GM21576 (cell line): ENCODE measurements around the gene STPG1.
"Not testable (repeated sequence)": the region's sequence is repeated elsewhere in the genome, so short reads cannot be mapped to it uniquely, and the experiment has no call there.

Experiments
- ATAC-seq: cut with Tn5 transposase; IDR thresholded peaks from one replicate; pipeline ENCODE4 v1.9.1; 2021; ENCODE audit warnings: mild to moderate bottlenecking, moderate library complexity; ENCODE audit not compliant: unreplicated experiment

Gene STPG1, protein sequence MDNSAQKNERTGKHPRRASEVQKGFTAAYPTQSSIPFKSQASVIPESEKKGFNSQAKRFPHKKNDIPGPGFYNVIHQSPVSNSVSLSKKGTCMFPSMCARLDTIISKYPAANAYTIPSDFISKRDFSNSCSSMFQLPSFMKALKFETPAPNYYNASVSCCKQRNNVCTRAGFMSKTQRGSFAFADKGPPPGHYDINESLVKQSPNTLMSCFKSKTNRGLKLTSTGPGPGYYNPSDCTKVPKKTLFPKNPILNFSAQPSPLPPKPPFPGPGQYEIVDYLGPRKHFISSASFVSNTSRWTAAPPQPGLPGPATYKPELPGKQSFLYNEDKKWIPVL

DNA sequence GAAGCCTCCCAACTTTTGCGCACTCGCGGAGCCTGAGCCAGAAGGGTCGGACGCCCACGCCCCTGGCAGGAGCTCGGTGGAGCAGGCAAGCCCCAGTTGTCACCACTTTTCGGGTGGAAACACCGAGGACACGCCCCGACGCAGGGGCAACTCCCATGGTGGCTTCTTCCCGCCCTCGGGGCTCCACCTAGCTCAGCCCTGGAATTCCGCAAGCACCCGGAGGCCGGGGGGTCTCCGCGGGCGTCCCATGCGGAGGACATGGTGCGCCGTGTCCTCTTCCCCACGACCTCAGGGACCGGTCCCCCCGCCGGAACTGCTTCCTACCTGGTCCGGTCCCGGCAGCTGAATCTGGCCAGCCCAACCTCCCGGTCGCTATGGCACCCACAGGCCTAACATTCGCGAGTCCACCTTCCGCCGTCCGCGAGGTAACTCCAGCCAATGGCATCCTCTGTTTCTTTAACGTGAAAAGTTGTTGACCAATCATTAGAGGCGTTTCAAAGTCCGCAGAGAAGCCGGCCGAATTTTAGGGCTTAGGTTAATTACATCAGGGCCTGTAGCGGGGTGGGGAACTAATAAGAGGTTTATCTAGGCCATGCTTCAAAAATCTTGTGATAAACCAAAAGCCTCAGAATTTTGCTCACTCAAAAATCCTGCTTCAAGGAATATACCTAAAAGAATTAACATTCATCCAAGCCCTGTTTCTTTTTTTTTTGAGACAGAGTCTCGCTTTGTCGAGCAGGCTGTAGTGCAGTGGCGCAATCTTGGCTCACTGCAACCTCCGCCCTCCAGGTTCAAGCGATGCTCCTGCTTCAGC lies at the start of gene STPG1:
Gene STPG1, minus strand, starts transcription at position 433 of the 814 bp plus-strand sequence. CDS start 12,394 bp downstream, outside the sequence.
- ATAC-seq: no peak

DNA sequence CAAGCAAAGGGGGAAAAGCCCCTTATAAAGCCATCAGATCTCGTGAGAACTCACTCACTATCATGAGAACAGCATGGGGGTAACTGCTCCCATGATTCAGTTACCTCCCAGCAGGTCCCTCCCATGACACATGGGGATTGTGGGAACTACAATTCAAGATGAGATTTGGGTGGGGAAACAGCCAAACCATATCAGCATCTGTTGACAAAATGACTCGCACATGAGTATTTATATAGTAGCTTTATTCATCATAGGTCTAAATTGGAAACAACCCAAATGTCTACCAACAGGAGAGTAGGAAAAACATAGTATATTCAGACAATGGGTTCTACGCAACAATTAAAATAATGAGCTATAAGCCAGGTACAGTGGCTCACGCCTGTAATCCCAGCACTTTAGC lies 48.5 kb upstream of the STPG1 start:
- not testable (repeated sequence) for ATAC-seq

DNA sequence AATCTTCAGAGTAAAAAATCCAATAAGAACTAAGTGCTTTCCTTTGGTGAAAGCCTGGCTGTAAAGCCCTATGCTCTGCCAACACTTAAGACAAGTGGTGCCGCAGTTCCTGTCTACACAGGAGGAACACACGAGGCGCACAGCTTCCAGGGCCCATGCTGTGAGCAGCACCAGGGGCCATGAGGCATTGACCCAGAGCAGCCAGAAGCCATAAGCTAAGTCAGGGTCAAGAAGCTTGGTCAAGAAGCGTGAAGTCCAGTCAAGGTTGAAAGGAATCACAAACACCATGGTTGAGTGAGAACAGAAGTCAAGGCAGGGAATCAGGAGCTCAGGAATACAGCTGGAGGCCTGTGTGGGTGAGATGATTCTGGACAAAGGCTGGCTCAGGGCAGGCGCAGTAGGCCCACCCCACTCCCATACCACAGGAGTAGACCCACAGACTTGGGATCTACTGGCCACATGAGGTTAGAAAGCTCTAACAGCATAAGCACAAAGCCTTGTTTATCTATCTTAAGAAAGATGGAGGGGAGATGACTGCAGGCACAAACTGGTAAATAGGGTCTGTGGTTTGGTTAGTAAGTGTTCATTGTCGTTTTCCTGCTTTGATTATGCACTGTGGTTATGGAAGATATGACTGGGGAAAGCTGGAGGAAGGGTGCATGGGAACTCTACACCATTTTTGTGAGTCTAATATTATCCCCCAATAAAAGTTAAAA lies 46.1 kb upstream of the STPG1 start:
- no peak for ATAC-seq

DNA sequence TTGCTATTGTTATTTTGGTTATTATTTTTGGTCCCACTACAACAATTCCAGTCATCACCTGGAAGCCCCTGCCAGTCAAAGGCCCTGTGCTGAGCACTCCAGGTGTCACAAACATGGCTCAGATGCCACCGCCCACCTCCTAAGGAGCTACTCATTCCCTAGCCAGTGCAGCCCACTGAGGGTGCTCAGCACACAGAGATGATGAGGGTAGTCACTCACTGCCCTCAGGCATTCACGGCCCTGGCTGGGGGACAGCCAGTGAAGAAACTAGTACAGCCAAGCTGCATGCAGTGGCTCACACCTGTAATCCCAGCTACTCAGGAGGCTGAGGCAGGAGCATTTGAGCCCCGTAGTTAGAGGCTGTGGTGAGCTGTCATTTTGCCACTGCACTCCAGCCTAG lies 44.3 kb upstream of the STPG1 start:
- no peak for ATAC-seq

DNA sequence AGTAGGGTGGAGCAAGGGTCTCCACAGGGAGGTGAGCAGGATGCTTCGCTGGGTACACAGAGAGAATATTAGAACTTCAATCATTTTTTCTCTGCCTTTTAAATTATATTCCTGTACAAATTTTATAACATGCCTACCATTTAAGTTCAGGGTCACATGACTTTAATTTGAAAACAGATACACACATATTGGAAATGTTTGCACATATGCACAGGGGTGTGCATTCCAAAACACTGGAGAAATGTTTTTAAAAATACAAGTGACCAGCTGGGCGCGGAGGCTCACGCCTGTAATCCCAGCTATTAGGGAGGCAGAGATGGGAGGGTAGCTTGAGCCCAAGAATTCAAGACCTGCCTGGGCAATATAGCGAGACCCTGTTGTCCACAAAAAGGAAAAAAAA lies 41.7 kb upstream of the STPG1 start:
- ATAC-seq: no peak

DNA sequence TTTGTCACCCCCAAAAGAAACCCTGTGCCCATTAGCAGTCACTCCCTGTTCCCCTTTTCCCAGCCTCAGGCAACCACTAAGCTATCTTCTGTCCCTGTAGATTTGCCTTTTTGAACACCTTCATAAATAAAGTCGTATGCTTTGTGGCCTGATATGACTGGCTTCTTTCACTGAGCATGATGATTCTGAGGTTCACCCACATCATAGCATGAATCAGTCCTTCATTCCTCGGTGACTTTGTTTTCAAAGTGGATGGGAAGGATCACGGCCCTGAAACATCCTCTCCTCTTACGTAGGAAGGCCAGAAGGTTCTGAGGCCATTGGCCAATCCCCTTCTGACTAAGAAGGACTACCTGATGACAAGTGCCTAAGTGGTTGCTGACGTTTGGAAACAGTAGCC lies 41.1 kb upstream of the STPG1 start:
- no peak for ATAC-seq

DNA sequence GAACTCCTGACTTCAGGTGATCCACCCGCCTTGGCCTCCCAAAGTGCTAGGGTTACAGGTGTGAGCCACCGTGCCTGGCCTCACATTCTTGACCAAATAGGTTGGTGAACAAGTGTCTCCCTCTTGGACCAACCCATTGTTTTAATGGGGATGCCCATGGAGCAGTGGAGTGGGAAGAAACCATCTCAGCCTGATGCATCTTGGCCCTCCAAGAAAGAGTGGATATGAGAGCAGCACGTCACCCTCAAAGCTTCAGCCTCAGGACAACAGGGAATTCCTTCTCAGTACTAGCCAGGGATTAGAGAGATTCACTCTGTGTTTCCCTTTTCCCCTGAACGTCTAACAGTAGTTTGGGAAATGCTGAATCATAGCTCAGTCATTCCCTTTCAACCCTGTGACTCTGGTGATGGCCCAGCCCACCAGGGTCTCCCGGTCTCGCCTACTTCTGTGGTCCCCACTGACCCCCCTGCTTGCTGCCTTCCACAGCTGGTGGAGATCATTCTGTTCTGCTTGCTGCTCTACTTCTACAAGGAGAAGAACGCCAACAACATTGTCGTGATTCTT lies 39.4 kb upstream of the STPG1 start:
- no peak for ATAC-seq

DNA sequence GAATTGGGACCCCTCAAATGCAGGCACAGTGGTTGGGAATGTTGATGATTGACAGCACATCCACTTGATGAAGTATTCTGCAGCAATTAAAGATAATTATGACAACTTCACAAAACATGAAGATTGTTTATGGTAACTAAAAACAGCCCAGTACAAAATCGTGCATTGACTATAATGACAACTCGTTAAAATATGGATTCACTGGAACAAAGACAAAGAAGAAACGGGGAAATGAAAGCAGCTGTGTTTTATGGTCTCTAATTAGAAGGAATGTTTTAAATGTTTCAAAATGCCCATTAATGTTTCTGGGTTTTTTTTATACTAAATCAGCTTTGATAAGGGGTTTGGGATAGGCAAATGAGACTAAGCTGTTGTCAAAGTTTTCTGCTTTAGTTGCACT lies 38.2 kb upstream of the STPG1 start:
- ATAC-seq: no peak

DNA sequence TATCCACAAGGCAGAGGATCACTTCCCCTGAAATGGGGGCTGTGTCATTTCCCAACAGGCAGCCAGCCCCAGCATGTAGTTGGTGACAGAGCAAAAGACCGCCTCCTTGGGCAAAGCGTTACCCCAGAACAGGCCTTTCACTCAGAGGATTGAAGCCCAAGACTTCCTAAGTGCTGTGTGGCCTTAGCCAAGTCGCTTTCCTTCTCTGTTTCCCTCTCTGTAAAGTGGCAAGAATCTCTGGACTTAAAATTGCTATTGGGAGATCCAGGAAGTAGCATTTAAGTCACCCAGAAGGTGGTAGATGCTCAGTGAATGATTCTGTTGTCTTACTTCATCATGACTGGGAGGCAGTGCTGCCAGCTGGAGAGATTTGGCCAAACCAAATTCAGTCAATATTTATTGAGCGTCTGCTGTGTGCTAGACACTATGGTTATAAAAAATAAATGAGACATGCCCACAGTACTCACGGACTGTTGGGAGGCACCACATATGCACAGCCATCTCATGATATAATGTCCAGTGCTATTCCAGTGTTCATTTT lies 37.3 kb upstream of the STPG1 start:
- no peak for ATAC-seq

DNA sequence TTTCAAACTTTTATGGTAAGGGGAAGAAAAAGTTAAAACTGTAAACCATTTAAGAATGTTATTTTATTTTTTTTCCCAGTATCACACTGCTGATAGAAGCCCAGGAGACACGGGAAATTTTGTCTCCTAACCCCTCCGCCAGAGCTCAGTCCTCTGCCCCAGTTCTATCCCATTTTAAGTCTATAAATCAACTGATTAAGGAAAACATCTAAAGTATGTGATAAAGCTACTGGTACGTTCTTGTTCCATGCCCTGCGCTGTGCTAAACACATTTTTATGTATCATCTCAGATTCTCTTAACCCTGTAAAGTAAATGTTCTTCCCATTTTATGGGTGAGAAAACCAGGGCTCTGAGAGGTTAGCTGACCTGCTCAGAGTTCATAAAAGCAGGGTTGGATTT lies 36.7 kb upstream of the STPG1 start:
- no peak for ATAC-seq

DNA sequence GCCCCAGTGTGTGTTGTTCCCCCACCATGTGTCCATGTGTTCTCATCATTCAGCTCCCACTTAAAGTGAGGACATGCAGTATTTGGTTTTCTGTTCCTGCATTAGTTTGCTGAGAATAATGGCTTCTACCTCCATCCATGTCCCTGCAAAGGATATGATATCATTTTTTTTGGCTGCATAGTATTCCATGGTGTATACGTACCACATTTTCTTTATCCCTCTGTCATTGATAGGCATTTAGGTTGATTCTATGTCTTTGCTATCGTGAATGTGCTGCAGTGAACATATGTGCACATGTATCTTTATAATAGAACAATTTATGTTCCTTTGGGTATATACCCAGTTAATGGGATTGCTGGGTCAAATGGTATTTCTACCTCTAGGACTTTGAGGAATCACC lies 32.9 kb upstream of the STPG1 start:
- ATAC-seq: not testable (repeated sequence)

DNA sequence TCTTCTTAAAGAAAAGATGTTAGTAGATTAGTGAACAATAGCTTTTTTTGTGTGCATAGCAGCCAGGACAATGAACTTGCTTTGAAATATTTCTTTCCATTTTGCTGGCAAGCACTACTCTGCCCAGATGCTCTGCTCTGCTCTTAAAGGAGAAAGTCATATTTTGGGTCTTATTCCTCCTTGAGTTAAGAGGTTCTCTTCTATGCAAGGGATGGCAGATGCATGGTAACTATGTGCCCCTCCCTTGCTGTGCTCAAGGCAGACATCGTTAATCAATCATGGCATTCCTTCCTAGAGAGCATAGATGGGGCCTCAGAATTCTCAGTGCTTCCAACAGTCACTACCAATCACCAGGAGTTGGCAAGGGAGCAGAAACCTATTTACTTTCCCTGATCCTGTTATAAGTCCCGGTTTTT lies 29.7 kb upstream of the STPG1 start:
- ATAC-seq: no peak

DNA sequence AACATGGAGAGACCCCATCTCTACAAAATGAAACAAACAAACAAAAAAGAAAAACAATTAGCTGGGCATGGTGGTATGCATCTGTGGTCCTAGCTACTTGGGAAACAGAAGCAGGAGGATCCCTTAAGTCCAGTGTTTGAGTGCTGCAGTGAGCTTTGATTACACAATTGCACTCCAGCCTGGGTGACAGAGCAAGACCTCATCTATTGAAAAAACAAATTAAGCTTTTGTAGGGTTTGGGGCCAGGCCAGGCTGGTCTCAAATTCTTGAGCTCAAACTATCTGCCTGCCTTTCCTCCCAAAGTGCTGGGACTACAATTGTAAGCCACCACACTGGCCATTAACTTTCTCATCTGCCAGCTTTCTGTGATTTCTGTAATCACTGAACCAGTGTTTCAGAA lies 29.2 kb upstream of the STPG1 start:
- ATAC-seq: no peak

DNA sequence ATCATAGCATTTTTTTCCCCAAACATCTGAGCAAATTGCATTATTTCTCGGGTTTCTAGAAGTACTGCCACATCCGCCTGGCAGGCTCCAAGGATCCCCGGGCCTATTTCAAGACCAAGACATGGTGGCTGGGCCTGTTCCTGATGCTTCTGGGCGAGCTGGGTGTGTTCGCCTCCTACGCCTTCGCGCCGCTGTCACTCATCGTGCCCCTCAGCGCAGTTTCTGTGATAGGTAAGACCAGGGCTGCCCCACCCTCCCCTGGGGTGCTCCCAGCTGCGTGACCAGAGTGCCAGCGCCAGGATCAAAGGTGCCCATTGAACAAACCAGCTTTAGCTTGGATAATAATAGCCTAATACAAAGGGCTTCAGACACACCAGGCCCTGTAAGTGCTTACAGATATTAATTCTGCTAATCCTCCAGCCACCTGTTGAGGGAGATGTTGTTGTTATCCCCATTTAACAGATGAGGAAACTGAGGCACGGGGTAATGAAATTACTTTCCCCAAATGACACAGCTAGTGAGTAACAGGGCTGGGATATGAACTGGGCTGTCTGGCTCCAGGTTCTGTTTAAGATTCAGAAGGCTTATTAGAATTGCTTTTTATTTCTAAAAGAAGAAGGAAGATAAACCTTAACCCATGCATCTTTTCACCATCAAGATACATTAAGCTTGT lies 28.6 kb upstream of the STPG1 start:
- no peak for ATAC-seq

DNA sequence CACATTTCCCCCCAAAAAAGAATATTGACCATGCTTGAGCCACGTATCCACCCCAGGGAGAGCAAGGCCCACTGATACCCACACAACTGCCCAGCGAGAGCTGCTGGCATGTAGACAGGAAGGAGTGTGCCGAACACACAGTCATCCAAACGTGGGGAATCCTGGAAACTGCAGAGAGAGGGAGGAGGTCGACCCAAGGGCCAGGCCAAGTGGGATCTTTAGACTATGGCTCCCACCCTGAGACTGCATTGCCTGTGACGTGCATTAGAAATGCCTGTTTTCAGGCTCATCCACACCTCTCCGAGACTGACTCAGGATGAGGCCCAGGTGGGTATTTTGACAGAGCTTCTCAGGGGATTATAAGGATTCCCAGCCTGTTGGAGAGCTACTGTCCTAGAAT lies 27.9 kb upstream of the STPG1 start:
- ATAC-seq: no peak

DNA sequence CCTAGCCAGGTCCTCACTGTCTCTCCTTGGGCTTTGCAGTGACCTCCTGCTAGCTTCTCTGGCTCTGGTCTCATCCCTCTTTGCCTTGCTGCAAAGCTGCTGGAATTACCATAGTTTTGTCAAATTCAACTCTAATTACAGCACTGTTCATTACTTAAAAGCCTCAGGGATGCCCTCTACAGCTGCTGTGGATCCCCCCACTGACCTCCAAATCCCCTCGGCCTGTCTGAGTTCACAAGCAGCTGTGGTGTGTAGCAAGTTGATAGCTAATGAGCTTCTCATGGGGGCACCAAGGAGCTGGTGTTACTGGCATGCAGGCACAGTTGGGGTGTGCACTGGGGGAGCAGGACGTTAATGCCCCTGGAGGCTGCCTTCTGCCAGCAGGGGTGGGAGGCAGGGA lies 26.9 kb upstream of the STPG1 start:
- no peak for ATAC-seq

DNA sequence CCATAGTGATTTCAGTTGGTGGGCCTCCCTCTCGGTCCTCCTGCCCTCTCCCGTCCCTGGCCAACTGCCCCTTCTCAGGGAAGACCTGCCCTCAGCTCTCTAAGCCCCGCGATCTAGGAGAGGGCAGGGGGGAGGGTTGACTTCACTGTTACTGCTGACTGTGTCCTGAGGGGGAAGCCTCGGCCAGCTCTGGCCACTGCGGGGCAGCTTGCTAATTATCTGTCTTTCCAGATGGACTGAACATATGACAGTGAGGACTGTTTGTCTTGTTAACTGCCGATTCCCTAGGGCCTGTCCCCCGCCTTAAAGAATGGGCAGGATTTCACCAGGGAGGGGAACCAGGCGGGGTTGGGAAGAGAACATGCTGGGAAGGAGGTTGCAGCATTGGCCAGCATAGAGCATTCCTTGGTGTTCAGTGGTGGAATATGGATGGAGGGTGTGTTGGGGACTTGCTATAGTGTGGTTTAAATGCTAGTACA lies 24.9 kb upstream of the STPG1 start:
- ATAC-seq: no peak

DNA sequence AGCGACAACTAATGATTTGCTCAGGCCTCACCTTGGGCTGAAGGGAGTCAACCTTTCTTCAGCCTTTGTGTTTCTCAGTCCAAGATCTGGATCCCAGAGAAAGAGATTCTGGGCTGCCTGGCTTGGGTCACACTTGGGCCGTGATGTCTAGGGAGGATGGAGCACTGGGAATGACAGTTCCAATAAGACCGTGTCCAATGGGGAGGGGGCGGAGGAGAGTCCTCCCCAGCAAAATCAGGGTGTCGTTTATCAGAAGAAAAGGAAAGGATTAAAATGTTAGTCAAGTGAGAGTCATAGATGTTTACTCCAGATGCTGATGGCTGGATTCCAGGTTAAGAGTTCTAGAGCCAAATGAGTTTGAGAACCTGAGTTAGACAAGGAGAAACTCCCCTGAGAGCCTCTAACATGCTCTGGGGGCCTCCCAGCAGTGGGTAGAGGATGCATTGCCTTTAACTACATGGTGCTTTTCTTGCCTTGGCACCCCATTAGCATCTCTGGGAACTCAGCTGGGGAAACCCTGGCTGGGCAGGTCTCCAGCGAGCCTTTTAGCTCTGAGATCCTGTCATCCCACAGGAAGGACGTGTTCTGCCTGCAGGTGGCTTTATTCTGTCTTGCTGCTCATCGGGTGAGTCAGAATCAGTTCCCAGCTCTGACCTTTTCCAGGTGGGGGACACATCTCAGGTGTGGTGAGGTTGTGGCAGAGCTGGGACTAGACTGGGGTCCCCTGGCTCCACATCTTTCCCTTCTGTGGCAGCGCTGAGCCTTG lies 24.2 kb upstream of the STPG1 start:
- no peak for ATAC-seq

DNA sequence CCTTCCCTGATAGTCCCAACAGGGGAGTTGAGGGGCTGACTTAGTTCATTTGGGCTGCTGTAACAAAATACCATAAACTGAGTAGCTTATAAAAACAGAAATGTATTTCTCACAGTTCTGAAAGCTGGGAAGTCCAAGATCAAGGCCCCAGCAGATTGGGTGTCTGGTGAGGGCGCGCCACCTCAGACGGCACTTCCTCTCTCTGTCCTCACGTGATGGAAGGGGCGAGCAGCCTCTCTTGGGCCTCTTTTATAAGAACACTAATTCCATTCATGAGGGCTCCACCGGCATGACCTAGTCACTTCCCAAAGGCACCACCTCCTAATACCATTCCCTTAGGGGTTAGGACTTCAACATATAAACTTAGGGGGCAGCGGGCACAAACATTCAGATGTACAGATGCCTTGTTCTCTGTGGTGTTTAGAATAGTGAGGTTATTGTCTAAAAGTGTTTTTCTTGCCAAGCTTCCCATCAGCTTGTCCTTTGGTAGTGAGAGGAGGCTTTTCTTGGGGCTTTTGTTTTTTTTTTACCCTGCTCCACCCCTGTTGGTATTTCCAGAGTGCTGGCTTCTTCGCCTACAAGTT lies 22.3 kb upstream of the STPG1 start:
- ATAC-seq: no peak
